LNCAP (cell line): ENCODE measurements around the gene IZUMO2.

Experiments used
- TF ChIP-seq, protein P1 (sequence below): fragments of 450-650 bp; IDR thresholded peaks from 2 replicates; pipeline ENCODE4 v1.5.1; 2017; ENCODE audit warnings: mild to moderate bottlenecking

Gene IZUMO2

DNA sequence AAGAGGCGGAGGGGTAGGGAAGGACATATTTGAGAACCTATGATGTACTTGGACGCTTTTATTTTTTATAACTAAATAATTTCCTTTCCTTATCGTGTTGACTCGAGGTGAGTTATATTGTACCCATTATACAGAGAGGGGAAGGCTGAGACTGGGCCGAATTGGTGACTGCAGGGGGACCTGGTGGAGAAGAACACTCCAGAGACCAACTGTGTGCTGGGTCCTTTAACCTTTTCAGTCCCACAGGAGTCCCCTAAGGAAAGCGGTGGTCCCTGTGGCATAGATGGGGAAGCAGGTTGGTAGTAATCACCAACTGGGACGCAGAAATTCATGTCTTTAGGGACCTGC, 41.0 kb upstream of the IZUMO2 start:
- TF ChIP-seq, protein P1, sequence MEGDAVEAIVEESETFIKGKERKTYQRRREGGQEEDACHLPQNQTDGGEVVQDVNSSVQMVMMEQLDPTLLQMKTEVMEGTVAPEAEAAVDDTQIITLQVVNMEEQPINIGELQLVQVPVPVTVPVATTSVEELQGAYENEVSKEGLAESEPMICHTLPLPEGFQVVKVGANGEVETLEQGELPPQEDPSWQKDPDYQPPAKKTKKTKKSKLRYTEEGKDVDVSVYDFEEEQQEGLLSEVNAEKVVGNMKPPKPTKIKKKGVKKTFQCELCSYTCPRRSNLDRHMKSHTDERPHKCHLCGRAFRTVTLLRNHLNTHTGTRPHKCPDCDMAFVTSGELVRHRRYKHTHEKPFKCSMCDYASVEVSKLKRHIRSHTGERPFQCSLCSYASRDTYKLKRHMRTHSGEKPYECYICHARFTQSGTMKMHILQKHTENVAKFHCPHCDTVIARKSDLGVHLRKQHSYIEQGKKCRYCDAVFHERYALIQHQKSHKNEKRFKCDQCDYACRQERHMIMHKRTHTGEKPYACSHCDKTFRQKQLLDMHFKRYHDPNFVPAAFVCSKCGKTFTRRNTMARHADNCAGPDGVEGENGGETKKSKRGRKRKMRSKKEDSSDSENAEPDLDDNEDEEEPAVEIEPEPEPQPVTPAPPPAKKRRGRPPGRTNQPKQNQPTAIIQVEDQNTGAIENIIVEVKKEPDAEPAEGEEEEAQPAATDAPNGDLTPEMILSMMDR, result no peak

DNA sequence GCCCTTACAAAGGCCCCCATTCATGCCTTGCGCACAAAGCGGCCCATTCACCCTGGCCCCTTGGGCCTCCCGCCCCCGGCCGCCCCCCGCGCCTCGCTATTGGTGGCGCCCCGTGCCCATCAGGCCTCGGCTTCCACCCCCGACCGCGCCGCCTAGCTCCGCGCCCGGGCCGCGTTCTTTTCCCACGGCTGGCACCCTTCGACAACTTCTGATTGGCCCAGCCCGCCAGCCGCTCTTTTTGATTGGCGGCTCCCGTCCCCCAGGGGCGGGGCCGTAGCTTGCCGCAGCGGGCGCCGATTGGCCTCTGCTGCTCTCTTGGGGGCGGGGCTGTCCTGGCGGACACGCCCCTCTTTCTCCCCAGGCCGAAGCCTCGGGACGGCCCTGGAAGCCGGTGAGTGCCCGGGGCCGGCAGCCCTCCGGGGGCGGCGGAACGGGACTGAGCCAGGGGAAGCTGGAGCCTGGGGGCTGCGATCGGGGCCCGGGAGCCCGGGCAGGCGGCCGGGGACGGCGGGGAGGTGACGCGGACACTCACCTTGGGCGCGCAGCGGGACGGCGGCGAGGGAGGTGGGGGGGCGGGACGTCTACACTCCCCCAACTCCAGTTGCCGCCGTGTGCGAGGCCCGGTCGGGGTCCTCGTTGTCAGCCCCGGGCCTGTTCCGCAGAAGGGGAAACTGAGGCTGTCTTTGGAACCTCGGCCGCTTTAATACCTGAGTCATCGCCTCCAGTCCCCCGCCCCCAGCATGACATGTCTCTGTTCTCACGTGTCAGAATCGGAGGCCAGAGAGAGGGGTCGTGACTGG, 40.4 kb upstream of the IZUMO2 start, which contains the start of gene MYH14:
MYH14 (plus strand) TSS at position 342 of the 800 bp plus-strand sequence. CDS start 6,744 bp downstream, outside the sequence.
- TF ChIP-seq, protein P1, result no peak

DNA sequence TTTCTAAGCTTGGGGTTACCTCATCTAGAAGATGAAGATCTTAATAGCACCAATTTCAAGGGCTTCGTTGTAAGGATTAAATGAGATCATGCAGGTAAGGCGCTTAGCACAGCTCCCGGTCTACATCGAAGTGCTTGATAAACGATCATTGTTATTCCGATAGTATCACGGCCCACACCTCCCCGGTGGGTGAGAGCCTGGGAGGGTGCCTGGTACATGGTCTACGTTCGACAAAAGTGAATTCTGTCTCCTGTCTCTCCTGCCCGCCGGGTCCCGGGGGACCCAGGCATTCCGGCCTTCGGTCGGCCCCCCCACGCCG, 39.8 kb upstream of the IZUMO2 start:
- TF ChIP-seq, protein P1, result no peak

DNA sequence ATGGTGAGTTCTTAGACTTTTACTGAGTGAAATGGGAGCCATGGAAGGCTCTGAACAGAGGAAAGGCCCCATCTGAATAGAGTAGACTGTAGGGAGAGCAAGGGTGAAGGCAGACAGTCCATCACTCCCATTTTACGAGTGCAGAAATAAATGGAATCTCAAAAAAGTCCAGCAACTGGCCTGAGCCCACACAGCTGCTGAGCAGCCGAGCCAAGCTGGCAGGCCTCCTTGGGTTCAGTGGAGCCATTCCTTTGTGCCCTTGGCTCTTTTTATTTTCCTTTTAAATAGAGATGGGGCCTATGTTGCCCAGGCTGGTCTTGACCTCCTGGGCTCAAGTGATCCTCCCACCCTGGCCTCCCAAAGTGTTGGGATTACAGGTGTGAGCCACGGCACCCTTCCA, 39.3 kb upstream of the IZUMO2 start:
- TF ChIP-seq, protein P1, result no peak

DNA sequence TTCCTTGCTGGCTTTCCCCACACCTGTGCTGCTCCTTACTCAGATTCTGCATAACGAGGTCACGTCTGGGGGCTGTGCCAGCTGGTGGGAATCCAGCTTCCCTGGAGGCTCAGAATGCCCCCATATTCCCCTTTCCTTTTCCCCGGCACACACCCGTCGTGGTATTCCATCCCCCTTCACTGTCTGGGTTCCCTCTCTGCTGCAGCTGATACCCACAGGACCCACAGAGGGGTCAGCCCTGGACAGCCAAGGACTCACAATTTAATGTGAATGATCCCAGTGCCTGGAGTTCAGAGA, 36.1 kb upstream of the IZUMO2 start:
- TF ChIP-seq, protein P1, result no peak

DNA sequence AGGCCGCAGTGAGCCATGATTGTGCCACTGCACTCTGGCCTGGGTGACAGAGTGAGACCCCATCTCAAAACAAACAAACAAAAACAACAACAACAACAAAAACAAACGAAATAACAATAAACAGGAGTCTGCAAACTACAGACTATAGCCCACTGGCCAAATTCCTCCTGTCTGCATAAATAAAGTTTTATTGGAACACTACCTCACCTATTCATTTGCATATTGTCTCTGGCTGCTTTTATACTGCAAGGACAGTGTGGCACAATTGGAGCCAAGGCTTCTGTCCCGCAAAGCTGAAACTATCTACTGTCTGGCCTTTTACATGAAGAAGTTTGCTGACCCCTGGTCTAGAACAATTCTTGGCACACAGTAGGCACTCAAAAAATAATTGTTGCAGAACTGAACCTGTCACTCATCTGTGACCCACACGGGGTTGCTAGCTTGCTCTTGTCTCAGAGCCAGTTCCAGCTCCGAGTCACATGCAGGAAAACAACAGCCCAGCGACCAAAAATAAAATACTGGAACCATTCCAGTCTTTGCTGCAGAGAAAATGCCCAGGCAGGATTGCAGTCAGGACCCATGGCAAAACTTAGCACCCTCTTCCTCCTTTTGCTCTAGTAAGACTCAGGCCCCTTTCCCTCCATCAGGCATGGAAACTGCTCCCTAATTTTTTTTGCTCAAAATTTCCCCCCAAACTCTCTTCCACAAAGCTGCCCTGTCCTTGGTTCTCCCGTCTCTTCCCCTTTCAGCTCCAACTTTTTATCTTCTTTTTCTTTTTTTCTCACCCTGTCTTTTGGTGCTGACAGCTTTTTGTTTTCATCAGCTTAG, 35.6 kb upstream of the IZUMO2 start:
- TF ChIP-seq, protein P1, result no peak

DNA sequence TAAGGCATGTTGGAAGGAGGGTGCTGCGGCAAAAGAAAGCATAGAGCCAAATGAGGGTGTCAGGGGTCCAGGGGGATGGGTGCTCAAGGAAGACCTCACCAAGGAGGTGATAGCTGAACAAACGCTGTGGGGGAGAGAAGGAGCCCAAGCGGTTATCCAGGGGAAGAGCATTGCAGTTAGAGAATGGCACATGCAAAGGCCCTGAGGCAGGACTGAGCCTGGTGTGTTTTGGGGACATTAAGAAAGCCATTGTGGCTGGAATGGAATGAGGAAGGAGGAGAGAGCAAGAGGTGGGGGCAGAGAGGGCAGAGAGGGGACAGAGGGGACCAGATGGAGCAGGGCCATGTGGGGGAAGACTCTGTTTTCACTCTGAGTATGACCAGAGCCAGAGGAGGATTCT, 34.3 kb upstream of the IZUMO2 start:
- TF ChIP-seq, protein P1, result no peak
